ENCODE results near the gene PAN3. TPM values are rescaled to one million over a fixed set of nuclear protein-coding genes. Genes with fewer than 3 reads are reported as not detected.

PAN3 gene
- total and polyA plus RNA-seq, 2 of the 8 experiments (the other 6 are each of a cell fraction or from before 2014, with no cell fraction given) = 12.7 to 39.3 TPM

- TF ChIP-seq CHD7 (IDR thresholded peaks at IDR 0.05; ENCODE audit: insufficient replicate concordance, low read length) (no peak), JUND (IDR thresholded peaks at IDR 0.05; ENCODE audit: low read length) (no peak), CTCF (IDR thresholded peaks at IDR 0.05; ENCODE audit: control extremely low read depth in 1 of 3, insufficient read depth in 1 of 3, low read depth in 1 of 3, low read length in 3 of 3) (no peak), FOSL1 (IDR thresholded peaks at IDR 0.05; ENCODE audit: insufficient read depth, low read depth, low read length) (no peak)
Measured at GRCh38 chr13:28094306-28094705, 44.0 kb upstream of the PAN3 start (continued).
